HepG2 (cell line): ENCODE data around the gene TEAD4. TPM values are rescaled to one million over a fixed set of nuclear protein-coding genes. Genes with fewer than 3 reads are reported as not detected.

ENCODE experiments used
- ATAC-seq: fragments of 200-7000 bp; cut with Tn5 transposase; 3 replicates; pipeline ENCODE4 v1.9.1; 2020; ENCODE audit warnings: mild to moderate bottlenecking, moderate library complexity
- BruUV-seq: library from RNA; stranded (reverse); fragments of 400-500 nt; replicated peaks from 2 replicates; lab custom pipeline; 2021; lab: Mats Ljungman, UMichigan
- CTCF ChIA-PET: fragments of 300-600 bp; formaldehyde crosslinking; extraction: SDS; loops from one replicate; lab custom pipeline; 2021; ENCODE audit warnings: low total read pairs, inconsistent platforms, low intra/inter-chr PET ratio; lab: Yijun Ruan, JAX
- POLR2A ChIA-PET: fragments of 350-600 bp; sonication (Branson Sonifier 250); formaldehyde crosslinking; loops from one replicate; lab custom pipeline; 2020; ENCODE audit warnings: antibody characterized with exemption, inconsistent platforms; lab: Yijun Ruan, JAX
- DNase-seq: peaks from one replicate; pipeline ENCODE4 v3.0.0-alpha.2; 2015; ENCODE audit warnings: low spot score
- FAIRE-seq: peaks from 3 replicates; lab custom pipeline; 2011; peaks lifted over from hg19 to GRCh38; lab: Jason Lieb, UNC
- H2AFZ ChIP-seq: one replicate; pipeline ENCODE4 v1.6.1; 2011; ENCODE audit warnings: low read length, inconsistent platforms
- H3K27ac ChIP-seq: fragments of 300-600 bp; 3 replicates; pipeline ENCODE4 v1.8.0; 2011; ENCODE audit warnings: mixed run types, mild to moderate bottlenecking, mixed read lengths, low read length, inconsistent platforms; ENCODE audit not compliant: insufficient read depth; ENCODE audit errors: extremely low read length
- H3K27me3 ChIP-seq, 2 experiments: fragments of 200-600 bp in 1 of 2; 2 replicates in 1 of 2; 3 replicates in 1 of 2; pipeline versions ENCODE4 v1.6.0 to v1.8.0; 2011; ENCODE audit warnings: low read length in 2 of 2, mild to moderate bottlenecking in 2 of 2, moderate library complexity in 2 of 2, inconsistent platforms in 1 of 2; ENCODE audit not compliant: insufficient read depth in 2 of 2, control insufficient read depth in 1 of 2
- H3K36me3 ChIP-seq, 2 experiments: fragments of 200-600 bp in 1 of 2; replicated peaks in 1 of 2; 2 replicates in 1 of 2; 3 replicates in 1 of 2; pipeline versions ENCODE4 v1.5.1 to v1.8.0; 2011; ENCODE audit warnings: low read length in 2 of 2, inconsistent platforms in 1 of 2; ENCODE audit not compliant: insufficient read depth in 2 of 2, control insufficient read depth in 1 of 2
- H3K4me1 ChIP-seq: 2 replicates; pipeline ENCODE4 v1.5.1; 2012; ENCODE audit warnings: low read length, inconsistent platforms; ENCODE audit not compliant: insufficient read depth
- H3K4me2 ChIP-seq: 2 replicates; pipeline ENCODE4 v1.6.0; 2011; ENCODE audit warnings: low read depth, low read length, inconsistent platforms
- H3K4me3 ChIP-seq, 3 experiments: fragments of 200-600 bp in 1 of 3; sonication (generic), shearing (Covaris generic) in 1 of 3; replicated peaks in 1 of 3; 2 replicates each; pipeline ENCODE4 v1.5.1; 2011 to 2016; ENCODE audit warnings: low read length in 3 of 3, inconsistent platforms in 2 of 3, low read depth in 2 of 3, mild to moderate bottlenecking in 2 of 3, control low read depth in 1 of 3, mixed read lengths in 1 of 3; ENCODE audit not compliant: insufficient read depth in 1 of 3
- H3K79me2 ChIP-seq: one replicate; pipeline ENCODE4 v1.6.1; 2011; ENCODE audit warnings: low read length, inconsistent platforms; ENCODE audit not compliant: insufficient read depth
- H3K9ac ChIP-seq: 2 replicates; pipeline ENCODE4 v1.6.0; 2011; ENCODE audit warnings: mild to moderate bottlenecking, low read depth, low read length, inconsistent platforms; ENCODE audit not compliant: insufficient read depth
- H3K9me3 ChIP-seq: 2 replicates; pipeline ENCODE4 v1.5.1; 2012; ENCODE audit warnings: mild to moderate bottlenecking, low read length
- H4K20me1 ChIP-seq: 2 replicates; pipeline ENCODE4 v1.6.0; 2011; ENCODE audit warnings: inconsistent platforms, mild to moderate bottlenecking, low read length, moderate library complexity; ENCODE audit not compliant: insufficient read depth
- AKAP8 ChIP-seq: sonication (generic); formaldehyde crosslinking; IDR thresholded peaks from 2 replicates; pipeline ENCODE4 v1.5.1; 2020; ENCODE audit warnings: mild to moderate bottlenecking, missing genetic modification reagents
- IRF9 ChIP-seq: sonication (generic); formaldehyde crosslinking; IDR thresholded peaks from 2 replicates; pipeline ENCODE4 v1.8.0; 2022; ENCODE audit warnings: missing genetic modification reagents, mild to moderate bottlenecking, borderline replicate concordance
- MXI1 ChIP-seq: IDR thresholded peaks from 3 replicates; pipeline ENCODE4 v1.6.1; 2012; ENCODE audit warnings: low read depth, low read length, inconsistent platforms, borderline replicate concordance
- PAWR ChIP-seq: sonication (generic); formaldehyde crosslinking; IDR thresholded peaks from 2 replicates; pipeline ENCODE4 v1.4.0; 2020; ENCODE audit warnings: missing genetic modification reagents, mild to moderate bottlenecking, borderline replicate concordance
- RFXAP ChIP-seq: sonication (generic); formaldehyde crosslinking; IDR thresholded peaks from 2 replicates; pipeline ENCODE4 v1.4.0; 2020; ENCODE audit warnings: missing genetic modification reagents, borderline replicate concordance
- RNF2 ChIP-seq: fragments of 450-650 bp; conservative IDR thresholded peaks from 2 replicates; pipeline ENCODE4 v1.6.1; 2016; ENCODE audit warnings: low read depth
- RXRA ChIP-seq: sonication (generic); formaldehyde crosslinking; IDR thresholded peaks from 2 replicates; pipeline ENCODE4 v1.5.1; 2020; ENCODE audit warnings: missing genetic modification reagents
- SRSF1 ChIP-seq: fragments of 200-400 bp; formaldehyde crosslinking; optimal IDR thresholded peaks from 2 replicates; pipeline ENCODE3; 2017; ENCODE audit warnings: mild to moderate bottlenecking, low read depth, low read length, moderate library complexity
- SRSF4 ChIP-seq: fragments of 200-400 bp; formaldehyde crosslinking; IDR thresholded peaks from one replicate; pipeline ENCODE4 v1.6.1; 2018; ENCODE audit warnings: mild to moderate bottlenecking, low read depth, low read length, moderate library complexity; ENCODE audit not compliant: poor library complexity, severe bottlenecking
- TEF ChIP-seq: sonication (generic); formaldehyde crosslinking; IDR thresholded peaks from 2 replicates; pipeline ENCODE4 v1.5.0; 2020; ENCODE audit warnings: missing genetic modification reagents
- TFAP4 ChIP-seq: sonication (generic); IDR thresholded peaks from 2 replicates; pipeline ENCODE4 v1.6.1; 2016; ENCODE audit warnings: low read depth, borderline replicate concordance
- ZBTB7A ChIP-seq: sonication (generic); formaldehyde crosslinking; IDR thresholded peaks from 2 replicates; pipeline ENCODE4 v1.8.0; 2022; ENCODE audit warnings: mild to moderate bottlenecking, missing genetic modification reagents
- ZFYVE20 ChIP-seq: sonication (generic); formaldehyde crosslinking; IDR thresholded peaks from 2 replicates; pipeline ENCODE4 v1.8.0; 2023; ENCODE audit warnings: low read depth, mild to moderate bottlenecking, moderate library complexity, missing genetic modification reagents, borderline replicate concordance
- ZNF160 ChIP-seq: sonication (generic); formaldehyde crosslinking; IDR thresholded peaks from 2 replicates; pipeline ENCODE4 v1.8.0; 2022; ENCODE audit warnings: mild to moderate bottlenecking, inconsistent platforms, missing genetic modification reagents
- ZNF557 ChIP-seq: sonication (generic); formaldehyde crosslinking; IDR thresholded peaks from 2 replicates; pipeline ENCODE4 v1.4.0; 2020; ENCODE audit warnings: missing genetic modification reagents
- ZNF672 ChIP-seq: sonication (generic); formaldehyde crosslinking; IDR thresholded peaks from 2 replicates; pipeline ENCODE4 v1.8.1; 2022; ENCODE audit warnings: missing genetic modification reagents
- ZNF775 ChIP-seq: sonication (generic); formaldehyde crosslinking; IDR thresholded peaks from 2 replicates; pipeline ENCODE4 v1.4.0; 2020; ENCODE audit warnings: missing genetic modification reagents, mild to moderate bottlenecking, moderate library complexity, borderline replicate concordance
- WGBS: methylation state at CpG from one replicate; pipeline ENCODE4 v1.1.6; 2017; ENCODE audit warnings: low lambda C conversion rate; 5-methylcytosine and 5-hydroxymethylcytosine counted together
- in situ Hi-C: cut with HindIII; loops from 2 replicates; pipeline ENCODE4 v1.10.0; 2017; ENCODE audit warnings: low pct_unique_long_range_greater_than_20kb; ENCODE audit not compliant: extremely low pct_ligation_motif_present
- intact Hi-C: fragments of 100-400 bp; cut with micrococcal nuclease; formaldehyde crosslinking; loops from one replicate; pipeline ENCODE4 v1.10.0; 2022; ENCODE audit not compliant: unreplicated experiment
- polyA plus RNA-seq, 8 experiments: library from polyadenylated mRNA; depleted of rRNA in 3 of 8; stranded (reverse) in 7 of 8; unstranded in 1 of 8; fragments of >200 nt; fragmentation: Illumina TruSeq in 4 of 8; extraction: Trizol in 4 of 8; gene quantifications; 2 replicates each; pipeline versions ENCODE4 v1.2.1 to v1.2.3, GENCODE V29; 2011 to 2016; ENCODE audit warnings: low read depth in 4 of 8, missing spikeins in 1 of 8, mixed read lengths in 1 of 8; ENCODE audit not compliant: insufficient read depth in 1 of 8
- total RNA-seq, 5 experiments: library from RNA; depleted of rRNA; stranded (reverse); fragments of >200 nt; fragmentation: Illumina TruSeq; extraction: Trizol; gene quantifications; 2 replicates each; pipeline ENCODE4 v1.2.3, GENCODE V29; 2016; ENCODE audit warnings: low read depth in 1 of 5
- TF ChIP-seq, protein P1 (sequence below): sonication (generic); formaldehyde crosslinking; IDR thresholded peaks from 2 replicates; pipeline ENCODE4 v1.4.0; 2020; ENCODE audit warnings: missing genetic modification reagents
- TF ChIP-seq, protein P2 (sequence below): sonication (generic); formaldehyde crosslinking; IDR thresholded peaks from 2 replicates; pipeline ENCODE4 v1.5.1; 2020; ENCODE audit warnings: missing genetic modification reagents, mild to moderate bottlenecking, borderline replicate concordance

The TEAD4 gene
- total and polyA plus RNA-seq, 2 of the 13 experiments (the other 11 are each of a cell fraction or from before 2014, with no cell fraction given): 45.0 to 69.4 TPM

DNA sequence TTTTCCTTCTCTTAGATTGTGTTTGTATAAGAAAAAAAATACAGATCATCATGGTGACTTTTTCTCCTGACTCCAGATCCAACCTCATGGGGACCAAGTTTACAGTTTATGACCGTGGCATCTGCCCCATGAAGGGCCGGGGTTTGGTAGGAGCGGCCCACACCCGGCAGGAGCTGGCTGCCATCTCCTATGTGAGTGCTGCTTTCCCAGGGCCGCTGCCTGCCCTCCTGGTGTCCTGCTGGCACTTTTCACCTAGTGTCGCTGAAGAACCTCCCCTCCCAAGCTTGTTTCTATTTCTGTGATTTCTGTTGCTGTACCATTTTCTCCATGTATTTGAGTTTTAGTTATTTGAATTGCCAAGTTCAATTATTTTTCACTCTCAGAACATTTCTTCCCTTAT lies 24.8 kb upstream of the TEAD4 start (continued):
- TF ChIP-seq TEF (CRISPR knock-in tag): no peak

GRCh38 chr12:2936301-2936700 lies 22.9 kb upstream of the TEAD4 start:
- no peak for FAIRE-seq
- intact Hi-C loops (no loop called here), in situ Hi-C loops (no loop called here)
- Histone ChIP-seq H3K79me2 (no peaks in the 10 kb centered on the region), H3K4me3 (no peak overlapping the region), H3K36me3 (peaks cover 17 to 38% of the 10 kb centered on the region in 2 experiments), H3K27ac (no peak overlapping the region), H3K9ac (no peak overlapping the region), H3K9me3 (no peaks in the 10 kb centered on the region), H3K27me3 (no peaks in the 10 kb centered on the region), H3K4me1 (peaks cover 1% of the 10 kb centered on the region; the same call in 1 of the 2 replicates), H3K4me2 (no peak overlapping the region), H4K20me1 (no peaks in the 10 kb centered on the region), H2AFZ (no peak overlapping the region)
- CTCF ChIA-PET: no interaction called here
- no peak for DNase-seq
- TF ChIP-seq RNF2 (no peak), MXI1 (no peak), TFAP4 (no peak), ZNF160 (CRISPR knock-in tag) (no peak), AKAP8 (CRISPR knock-in tag) (no peak), ZNF672 (no peak), ZFYVE20 (CRISPR knock-in tag) (no peak), ZBTB7A (CRISPR knock-in tag) (no peak), SRSF4 (no peak), RXRA (no peak), PAWR (no peak), ZNF775 (CRISPR knock-in tag) (no peak), IRF9 (CRISPR knock-in tag) (no peak), RFXAP (CRISPR knock-in tag) (no peak), ZNF557 (CRISPR knock-in tag) (no peak), SRSF1 (no peak)
- TF ChIP-seq, protein P1, sequence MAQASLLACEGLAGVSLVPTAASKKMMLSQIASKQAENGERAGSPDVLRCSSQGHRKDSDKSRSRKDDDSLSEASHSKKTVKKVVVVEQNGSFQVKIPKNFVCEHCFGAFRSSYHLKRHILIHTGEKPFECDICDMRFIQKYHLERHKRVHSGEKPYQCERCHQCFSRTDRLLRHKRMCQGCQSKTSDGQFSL (CRISPR knock-in tag): no peak
- TF ChIP-seq, protein P2, sequence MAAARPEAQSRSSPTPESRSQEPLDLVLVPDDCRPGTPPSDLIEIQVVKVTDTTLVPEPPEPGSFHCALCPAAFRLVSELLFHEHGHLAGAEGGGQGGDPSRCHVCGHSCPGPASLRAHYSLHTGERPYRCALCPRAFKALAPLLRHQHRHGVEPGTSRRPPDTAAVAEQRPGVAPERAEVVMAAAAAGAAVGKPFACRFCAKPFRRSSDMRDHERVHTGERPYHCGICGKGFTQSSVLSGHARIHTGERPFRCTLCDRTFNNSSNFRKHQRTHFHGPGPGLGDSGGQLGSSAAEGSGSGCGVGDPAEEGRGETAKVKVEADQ: no peak
- no TSS peak for BruUV-seq
- no peak for ATAC-seq
- POLR2A ChIA-PET: no interaction called here
- WGBS: 97% methylated on average over 11 of the region's 11 CpGs
